Lung (tissue), 12 donors: ENCODE data around the gene STEAP3. TPM values are rescaled to one million over a fixed set of nuclear protein-coding genes. Genes with fewer than 3 reads are reported as not detected.

Experiments
- ATAC-seq: fragments of 200-7000 bp; cut with Tn5 transposase; one replicate; pipeline ENCODE4 v1.9.1; 2020; ENCODE audit warnings: moderate number of reproducible peaks; ENCODE audit not compliant: insufficient read depth, low FRiP score
- DNase-seq, 3 donors: peaks; one replicate each; pipeline ENCODE4 v3.0.0-alpha.2; 2013 to 2017
- H3K27ac ChIP-seq, 2 donors: one replicate each; pipeline ENCODE4 v1.5.1; 2013; ENCODE audit warnings: mild to moderate bottlenecking in 2 of 2, moderate library complexity in 2 of 2, control low read depth in 1 of 2, inconsistent platforms in 1 of 2, low read depth in 1 of 2, low read length in 1 of 2
- H3K27me3 ChIP-seq, 3 donors: one replicate each; pipeline ENCODE4 v1.5.1; 2013; ENCODE audit warnings: low read length in 2 of 3; ENCODE audit not compliant: control insufficient read depth in 3 of 3, insufficient read depth in 3 of 3
- H3K36me3 ChIP-seq, 4 donors: one replicate each; pipeline ENCODE4 v1.5.1; 2013; ENCODE audit warnings: low read length in 4 of 4, mild to moderate bottlenecking in 1 of 4, moderate library complexity in 1 of 4; ENCODE audit not compliant: control insufficient read depth in 4 of 4, insufficient read depth in 4 of 4
- H3K4me1 ChIP-seq, 5 donors: one replicate each; pipeline ENCODE4 v1.5.1; 2013; ENCODE audit warnings: low read length in 5 of 5, mild to moderate bottlenecking in 2 of 5, moderate library complexity in 1 of 5; ENCODE audit not compliant: control insufficient read depth in 5 of 5, insufficient read depth in 5 of 5
- H3K4me3 ChIP-seq: one replicate; pipeline ENCODE4 v1.5.1; 2013; ENCODE audit warnings: mild to moderate bottlenecking, control low read depth, moderate library complexity
- H3K9ac ChIP-seq, 2 donors: one replicate each; pipeline ENCODE4 v1.5.1; 2013; ENCODE audit warnings: low read length in 2 of 2, control low read depth in 1 of 2; ENCODE audit not compliant: insufficient read depth in 1 of 2
- H3K9me3 ChIP-seq, 4 donors: one replicate each; pipeline ENCODE4 v1.5.1; 2013; ENCODE audit warnings: low read length in 3 of 4, mild to moderate bottlenecking in 1 of 4, moderate library complexity in 1 of 4; ENCODE audit not compliant: control insufficient read depth in 4 of 4, insufficient read depth in 3 of 4
- WGBS, 2 donors: extraction: QIAGEN DNeasy Blood & Tissue Kit; methylation state at CpG; one replicate each; pipeline ENCODE4 v1.1.7; 2013; 5-methylcytosine and 5-hydroxymethylcytosine counted together
- polyA plus RNA-seq, 2 donors: library from polyadenylated mRNA; stranded (reverse); fragments of 200-250 nt; gene quantifications; one replicate each; pipeline ENCODE4 v1.2.1, GENCODE V29; 2013
- total RNA-seq, 2 donors: library from RNA; depleted of rRNA in 1 of 2; stranded (reverse); fragments of >200 nt in 1 of 2; gene quantifications; one replicate each; pipeline ENCODE4 v1.2.1, GENCODE V29; 2014 to 2021
- TF ChIP-seq, protein P1 (sequence below): IDR thresholded peaks from 2 replicates; pipeline ENCODE4 v1.5.1; 2012; ENCODE audit warnings: mild to moderate bottlenecking; ENCODE audit errors: control extremely low read depth, extremely low read depth
- donor health status: control.
- donor health status: control.
- donor health status: Bipolar disorder and iron deficiency.
- donor health status: healthy.
- donor health status: DM: yes; HTN: yes; CAD: no.

STEAP3 gene
- total and polyA plus RNA-seq, 4 donors = 4.3 to 47.8 (median 20.1) TPM

DNA sequence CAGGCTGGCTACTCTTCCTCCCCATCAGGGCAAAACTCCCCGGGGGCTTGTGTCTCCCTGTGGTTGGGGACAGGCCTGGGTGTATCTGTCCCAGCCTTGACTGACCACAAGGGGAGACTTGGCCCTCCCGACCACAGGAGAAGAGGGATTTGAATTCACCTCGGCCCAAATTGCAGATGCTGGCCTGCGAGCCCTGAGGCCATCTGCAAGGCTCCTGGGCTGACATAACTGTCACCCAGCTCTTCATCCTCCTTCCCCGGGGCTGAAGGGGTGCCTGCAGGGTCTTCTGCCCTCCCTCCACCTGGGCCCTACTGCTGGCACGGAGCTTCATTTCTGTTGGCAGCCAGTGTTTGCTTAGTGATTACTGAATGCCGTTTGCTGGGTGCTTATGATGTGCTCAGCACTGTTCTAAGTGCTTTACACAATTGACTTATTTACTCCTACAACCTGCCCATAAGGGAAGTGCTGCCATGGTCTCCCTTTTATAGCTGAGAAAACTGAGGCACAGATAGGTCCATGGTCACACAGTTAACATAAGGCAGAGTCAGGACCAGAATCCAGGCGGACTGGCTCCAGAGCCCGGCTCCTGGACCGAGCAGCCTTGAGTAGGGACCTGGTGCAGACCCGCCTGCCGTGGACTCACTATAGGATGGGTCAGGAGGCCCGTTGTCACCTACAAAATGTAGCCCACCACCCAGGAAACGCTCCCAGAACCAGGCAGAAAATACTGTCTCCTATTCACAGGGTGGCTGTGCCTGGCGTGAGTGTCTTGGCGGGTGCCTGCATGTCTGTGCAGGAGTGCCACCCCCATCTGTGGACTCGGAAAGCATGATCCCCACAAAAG lies 18.9 kb downstream of the STEAP3 start:
- WGBS, 2 donors = 85 to 86% methylated on average over 17 of the region's 17 CpGs
- Histone ChIP-seq H3K36me3 (peaks cover 0 to 4% (median 0%) of the 10 kb centered on the region in 4 donors), H3K9me3 (peaks cover 0 to 5% (median 0%) of the 10 kb centered on the region in 4 donors), H3K4me1 (peaks cover 0 to 10% (median 3%) of the 10 kb centered on the region in 5 donors), H3K9ac (no peak overlapping the region), H3K4me3 (no peak overlapping the region), H3K27ac (no peak overlapping the region), H3K27me3 (no peaks in the 10 kb centered on the region)
- ATAC-seq = no peak
- TF ChIP-seq, protein P1, sequence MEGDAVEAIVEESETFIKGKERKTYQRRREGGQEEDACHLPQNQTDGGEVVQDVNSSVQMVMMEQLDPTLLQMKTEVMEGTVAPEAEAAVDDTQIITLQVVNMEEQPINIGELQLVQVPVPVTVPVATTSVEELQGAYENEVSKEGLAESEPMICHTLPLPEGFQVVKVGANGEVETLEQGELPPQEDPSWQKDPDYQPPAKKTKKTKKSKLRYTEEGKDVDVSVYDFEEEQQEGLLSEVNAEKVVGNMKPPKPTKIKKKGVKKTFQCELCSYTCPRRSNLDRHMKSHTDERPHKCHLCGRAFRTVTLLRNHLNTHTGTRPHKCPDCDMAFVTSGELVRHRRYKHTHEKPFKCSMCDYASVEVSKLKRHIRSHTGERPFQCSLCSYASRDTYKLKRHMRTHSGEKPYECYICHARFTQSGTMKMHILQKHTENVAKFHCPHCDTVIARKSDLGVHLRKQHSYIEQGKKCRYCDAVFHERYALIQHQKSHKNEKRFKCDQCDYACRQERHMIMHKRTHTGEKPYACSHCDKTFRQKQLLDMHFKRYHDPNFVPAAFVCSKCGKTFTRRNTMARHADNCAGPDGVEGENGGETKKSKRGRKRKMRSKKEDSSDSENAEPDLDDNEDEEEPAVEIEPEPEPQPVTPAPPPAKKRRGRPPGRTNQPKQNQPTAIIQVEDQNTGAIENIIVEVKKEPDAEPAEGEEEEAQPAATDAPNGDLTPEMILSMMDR = no peak
- no peak for DNase-seq

DNA sequence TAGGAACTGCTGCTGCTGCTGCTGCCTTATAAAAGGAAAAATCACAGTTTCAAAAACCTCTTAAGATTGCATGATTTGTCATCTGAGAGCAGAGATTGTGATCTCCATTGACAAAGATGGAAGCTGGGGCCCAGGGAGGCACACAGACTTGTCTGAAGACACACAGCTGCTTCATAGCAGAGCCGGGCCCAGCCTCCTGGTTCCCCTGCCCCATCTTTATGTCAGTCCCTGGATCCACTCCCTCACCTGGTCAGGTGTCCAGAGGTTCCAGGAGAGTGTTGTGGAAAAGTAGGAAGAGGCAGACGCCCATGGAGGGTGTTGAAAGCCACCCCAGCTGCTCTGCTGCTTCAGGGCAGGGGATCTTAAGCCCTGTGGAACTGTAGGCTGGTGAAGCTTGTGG lies 20.0 kb downstream of the STEAP3 start:
- Histone ChIP-seq H3K4me1 (peaks cover 0 to 10% (median 3%) of the 10 kb centered on the region in 5 donors), H3K4me3 (no peak overlapping the region), H3K27ac (no peak overlapping the region), H3K9ac (no peak overlapping the region), H3K27me3 (no peaks in the 10 kb centered on the region), H3K36me3 (peaks cover 0 to 11% (median 2%) of the 10 kb centered on the region in 4 donors), H3K9me3 (peaks cover 0 to 7% (median 0%) of the 10 kb centered on the region in 4 donors)
- TF ChIP-seq, protein P1 = no peak
- 78 to 93% methylated on average over 2 of the region's 2 CpGs for WGBS, 2 donors
- ATAC-seq (no peak), DNase-seq (no peak)

DNA sequence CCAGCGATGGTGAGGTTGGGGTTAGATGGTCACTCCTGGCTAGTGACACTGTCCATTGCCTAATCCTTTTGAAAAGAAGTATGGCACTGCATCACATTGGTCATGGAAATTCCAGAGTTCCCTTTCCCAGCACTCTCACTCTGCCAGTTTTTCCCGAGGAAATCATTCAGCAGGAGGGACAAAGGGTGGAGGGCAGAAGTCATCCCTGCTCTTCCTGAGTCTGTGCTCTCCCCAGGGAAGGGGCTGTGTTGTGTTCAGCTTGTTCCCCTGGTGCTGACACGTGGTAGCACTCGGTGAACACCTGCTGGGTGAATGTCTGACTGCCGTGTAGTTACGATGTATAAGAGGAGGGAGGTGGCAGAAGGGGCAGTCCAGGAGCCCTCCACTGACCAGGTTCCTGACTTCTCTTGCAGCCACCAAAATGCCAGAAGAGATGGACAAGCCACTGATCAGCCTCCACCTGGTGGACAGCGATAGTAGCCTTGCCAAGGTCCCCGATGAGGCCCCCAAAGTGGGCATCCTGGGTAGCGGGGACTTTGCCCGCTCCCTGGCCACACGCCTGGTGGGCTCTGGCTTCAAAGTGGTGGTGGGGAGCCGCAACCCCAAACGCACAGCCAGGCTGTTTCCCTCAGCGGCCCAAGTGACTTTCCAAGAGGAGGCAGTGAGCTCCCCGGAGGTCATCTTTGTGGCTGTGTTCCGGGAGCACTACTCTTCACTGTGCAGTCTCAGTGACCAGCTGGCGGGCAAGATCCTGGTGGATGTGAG lies 21.6 kb downstream of the STEAP3 start:
- Histone ChIP-seq H3K27ac (no peak overlapping the region), H3K36me3 (peaks cover 0 to 13% (median 2%) of the 10 kb centered on the region in 4 donors), H3K27me3 (no peaks in the 10 kb centered on the region), H3K9ac (no peak overlapping the region), H3K4me3 (no peak overlapping the region), H3K9me3 (peaks cover 0 to 7% (median 0%) of the 10 kb centered on the region in 4 donors), H3K4me1 (peaks cover 0 to 8% (median 3%) of the 10 kb centered on the region in 5 donors)
- DNase-seq = no peak
- ATAC-seq = no peak
- 91 to 94% methylated on average over 17 of the region's 17 CpGs for WGBS, 2 donors
- TF ChIP-seq, protein P1 = no peak
